Right lobe of liver (tissue), 6 donors: ENCODE data around the gene MEGF9. TPM values are rescaled to one million over a fixed set of nuclear protein-coding genes. Genes with fewer than 3 reads are reported as not detected.

Experiments used
- ATAC-seq, 4 donors: fragments of 200-7000 bp; cut with Tn5 transposase; one replicate each; pipeline ENCODE4 v1.9.1; 2020; ENCODE audit warnings: mild to moderate bottlenecking in 4 of 4, moderate library complexity in 4 of 4
- DNase-seq, 3 donors: peaks; one replicate each; pipeline ENCODE4 v3.0.0-alpha.2; 2020
- H3K27ac ChIP-seq, 3 donors: fragments of 200-600 bp; one replicate each; pipeline ENCODE4 v1.8.0; 2022
- H3K27me3 ChIP-seq, 2 donors: fragments of 200-600 bp; one replicate each; pipeline ENCODE4 v1.8.0; 2022
- H3K36me3 ChIP-seq, 4 donors: fragments of 200-600 bp; sonication (generic) in 1 of 4; one replicate each; pipeline versions ENCODE4 v1.5.1 to v1.8.0; 2017 to 2022; ENCODE audit warnings: control low read depth in 1 of 4
- H3K4me1 ChIP-seq, 4 donors: fragments of 200-600 bp; sonication (generic) in 1 of 4; one replicate each; pipeline versions ENCODE4 v1.5.1 to v1.8.0; 2017 to 2022; ENCODE audit warnings: control low read depth in 1 of 4
- H3K4me3 ChIP-seq, 3 donors: fragments of 200-600 bp; one replicate each; pipeline ENCODE4 v1.8.0; 2022
- H3K9me3 ChIP-seq, 4 donors: fragments of 200-600 bp; sonication (generic) in 1 of 4; one replicate each; pipeline versions ENCODE4 v1.5.1 to v1.8.0; 2017 to 2022; ENCODE audit warnings: control low read depth in 1 of 4
- CTCF ChIP-seq, 4 donors: fragments of 200-600 bp in 3 of 4; fragments of 450-650 bp in 1 of 4; IDR thresholded peaks; one replicate each; pipeline versions ENCODE4 v1.5.1 to v1.8.0; 2016 to 2022; ENCODE audit warnings: antibody characterized with exemption in 4 of 4, mild to moderate bottlenecking in 2 of 4
- POLR2A ChIP-seq: fragments of 450-650 bp; IDR thresholded peaks from one replicate; pipeline ENCODE4 v1.6.1; 2017; ENCODE audit warnings: antibody characterized with exemption, mild to moderate bottlenecking
- WGBS: methylation state at CpG from one replicate; pipeline ENCODE4 v1.1.6; 2018; ENCODE audit warnings: low coverage, low lambda C conversion rate; ENCODE audit not compliant: insufficient coverage; ENCODE audit errors: missing lambda C conversion rate; 5-methylcytosine and 5-hydroxymethylcytosine counted together
- intact Hi-C, 2 donors: fragments of 100-400 bp; cut with DNase I; formaldehyde crosslinking; loops; one replicate each; pipeline versions ENCODE4 v1.11.2 to v1.14.1; 2022
- total RNA-seq, 6 experiments: library from RNA; depleted of rRNA in 2 of 6; stranded (reverse); fragments of >200 nt in 2 of 6; fragmentation: NEBNext Ultra II Directional in 3 of 6; extraction: Animal tissue kit (Norgen Biotek cat#: 25700) in 3 of 6; gene quantifications; one replicate each; pipeline versions ENCODE4 v1.1.0 to v1.2.4, GENCODE V29; 2016 to 2023
- donor health status: DM: no; HTN: yes; CAD: no.
- donor health status: DM: no; HTN: no; CAD: no.
- donor health status: DM: no; HTN: no; CAD: no.
- donor health status: DM: no; HTN: yes; CAD: no.
- donor health status: DM: no; HTN: yes; CAD: no.

Gene MEGF9
- total RNA-seq, 6 experiments from 2014 or later = 26.8 to 49.0 (median 38.2) TPM

- intact Hi-C loops = no loop called here
- no peak for TF ChIP-seq POLR2A
- no peak for TF ChIP-seq CTCF (IDR thresholded peaks at IDR 0.05)
- H3K27me3 ChIP-seq = no peaks in the 10 kb centered on the region
- ATAC-seq (no peak), DNase-seq (no peak)
- peaks cover 0 to 32% (median 10%) of the 10 kb centered on the region in 4 donors for H3K4me1 ChIP-seq
- H3K4me3 ChIP-seq = no peak overlapping the region
- no peak overlapping the region for H3K27ac ChIP-seq
- H3K36me3 ChIP-seq = no peaks in the 10 kb centered on the region
- no peaks in the 10 kb centered on the region for H3K9me3 ChIP-seq
Measured at GRCh38 chr9:120668399-120668798, 45.9 kb downstream of the MEGF9 start.

GRCh38 chr9:120663950-120664349 lies 50.3 kb downstream of the MEGF9 start:
- Histone ChIP-seq H3K4me3 (no peak overlapping the region), H3K27ac (peak overlapping the region in 1 of 3 donors; percentile 6), H3K36me3 (no peaks in the 10 kb centered on the region), H3K9me3 (no peaks in the 10 kb centered on the region), H3K4me1 (peaks cover 0 to 24% (median 11%) of the 10 kb centered on the region in 4 donors), H3K27me3 (no peaks in the 10 kb centered on the region)
- DNase-seq = no peak
- intact Hi-C loops = no loop called here
- TF ChIP-seq POLR2A (no peak), CTCF (IDR thresholded peaks at IDR 0.05) (no peak)
- peak; percentile 46 to 73 (median 64) for ATAC-seq

- WGBS = 33% methylated on average over 3 of the region's 3 CpGs
- no peaks in the 10 kb centered on the region for H3K9me3 ChIP-seq
- ATAC-seq (peak in 1 of 4 donors; percentile 14), DNase-seq (no peak)
- no peaks in the 10 kb centered on the region for H3K27me3 ChIP-seq
- no peak overlapping the region for H3K4me3 ChIP-seq
- peak overlapping the region in 1 of 3 donors; percentile 6 for H3K27ac ChIP-seq
- H3K4me1 ChIP-seq = peaks cover 0 to 21% (median 9%) of the 10 kb centered on the region in 4 donors
- intact Hi-C loops = no loop called here
- H3K36me3 ChIP-seq = no peaks in the 10 kb centered on the region
- no peak for TF ChIP-seq POLR2A
- no peak for TF ChIP-seq CTCF (IDR thresholded peaks at IDR 0.05)
Measured at GRCh38 chr9:120663380-120663779, 50.9 kb downstream of the MEGF9 start.

- DNase-seq (no peak), ATAC-seq (no peak)
- 89% methylated on average over 8 of the region's 8 CpGs for WGBS
- no peaks in the 10 kb centered on the region for H3K27me3 ChIP-seq
- H3K9me3 ChIP-seq = no peaks in the 10 kb centered on the region
- H3K4me3 ChIP-seq = no peak overlapping the region
- intact Hi-C loops = no loop called here
- H3K36me3 ChIP-seq = no peaks in the 10 kb centered on the region
- H3K4me1 ChIP-seq = peaks cover 0 to 21% (median 9%) of the 10 kb centered on the region in 4 donors
- no peak for TF ChIP-seq CTCF (IDR thresholded peaks at IDR 0.05)
- TF ChIP-seq POLR2A = no peak
- no peak overlapping the region for H3K27ac ChIP-seq
Measured at GRCh38 chr9:120662513-120662912, 51.8 kb downstream of the MEGF9 start.

GRCh38 chr9:120659676-120660075 lies 54.6 kb downstream of the MEGF9 start:
- Histone ChIP-seq H3K9me3 (no peaks in the 10 kb centered on the region), H3K4me3 (no peak overlapping the region), H3K36me3 (no peaks in the 10 kb centered on the region), H3K27me3 (no peaks in the 10 kb centered on the region), H3K27ac (no peak overlapping the region), H3K4me1 (peaks cover 0 to 13% (median 6%) of the 10 kb centered on the region in 4 donors)
- TF ChIP-seq POLR2A = no peak
- TF ChIP-seq CTCF (IDR thresholded peaks at IDR 0.05) = no peak
- no peak for DNase-seq
- intact Hi-C loops = no loop called here
- 38% methylated on average over 2 of the region's 2 CpGs for WGBS
- ATAC-seq = peak in 3 of 4 donors; percentile 16 to 45 (median 45)
